ENCODE measurements around the gene PSMG2.

The PSMG2 gene

DNA sequence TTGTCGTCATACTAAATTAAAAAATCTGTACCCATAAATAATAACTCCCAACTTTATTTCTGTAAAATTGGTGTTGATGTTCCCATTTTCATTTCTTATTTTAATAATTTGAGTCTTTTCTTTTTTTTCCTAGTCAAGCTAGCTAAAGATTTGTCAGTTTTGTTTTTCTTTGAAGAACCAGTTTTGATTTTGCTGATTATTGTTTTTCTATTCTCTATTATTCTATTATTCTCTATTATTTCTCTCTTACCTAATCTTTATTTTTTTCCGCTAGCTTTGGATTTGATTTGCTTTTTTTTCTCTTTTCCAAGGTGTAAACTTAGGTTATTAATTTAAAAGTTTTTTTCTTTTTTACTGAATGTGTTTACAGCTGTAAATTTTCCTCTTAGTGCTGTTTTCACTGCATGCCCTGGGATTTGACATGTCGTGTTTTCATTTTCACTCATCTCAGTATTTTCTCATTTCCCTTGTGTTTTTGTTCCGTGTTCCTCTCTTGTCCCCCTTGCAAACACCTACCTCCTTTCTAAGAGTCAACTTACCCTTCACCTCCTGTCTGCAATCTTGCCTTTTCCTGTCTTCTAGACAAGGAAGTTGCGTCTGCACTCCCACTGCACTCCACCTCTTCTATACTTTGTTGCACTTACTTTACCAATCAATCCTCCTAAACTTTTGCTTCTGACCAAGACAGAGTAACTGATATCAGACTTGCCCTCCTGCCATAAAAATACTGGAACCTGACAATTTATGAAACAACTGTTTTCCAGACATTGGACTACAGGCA lies 18.8 kb downstream of the PSMG2 start:
- TF ChIP-seq, protein P1, sequence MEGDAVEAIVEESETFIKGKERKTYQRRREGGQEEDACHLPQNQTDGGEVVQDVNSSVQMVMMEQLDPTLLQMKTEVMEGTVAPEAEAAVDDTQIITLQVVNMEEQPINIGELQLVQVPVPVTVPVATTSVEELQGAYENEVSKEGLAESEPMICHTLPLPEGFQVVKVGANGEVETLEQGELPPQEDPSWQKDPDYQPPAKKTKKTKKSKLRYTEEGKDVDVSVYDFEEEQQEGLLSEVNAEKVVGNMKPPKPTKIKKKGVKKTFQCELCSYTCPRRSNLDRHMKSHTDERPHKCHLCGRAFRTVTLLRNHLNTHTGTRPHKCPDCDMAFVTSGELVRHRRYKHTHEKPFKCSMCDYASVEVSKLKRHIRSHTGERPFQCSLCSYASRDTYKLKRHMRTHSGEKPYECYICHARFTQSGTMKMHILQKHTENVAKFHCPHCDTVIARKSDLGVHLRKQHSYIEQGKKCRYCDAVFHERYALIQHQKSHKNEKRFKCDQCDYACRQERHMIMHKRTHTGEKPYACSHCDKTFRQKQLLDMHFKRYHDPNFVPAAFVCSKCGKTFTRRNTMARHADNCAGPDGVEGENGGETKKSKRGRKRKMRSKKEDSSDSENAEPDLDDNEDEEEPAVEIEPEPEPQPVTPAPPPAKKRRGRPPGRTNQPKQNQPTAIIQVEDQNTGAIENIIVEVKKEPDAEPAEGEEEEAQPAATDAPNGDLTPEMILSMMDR (IDR thresholded peaks at IDR 0.05; ENCODE audit: low read depth, low read length), result no peak

DNA sequence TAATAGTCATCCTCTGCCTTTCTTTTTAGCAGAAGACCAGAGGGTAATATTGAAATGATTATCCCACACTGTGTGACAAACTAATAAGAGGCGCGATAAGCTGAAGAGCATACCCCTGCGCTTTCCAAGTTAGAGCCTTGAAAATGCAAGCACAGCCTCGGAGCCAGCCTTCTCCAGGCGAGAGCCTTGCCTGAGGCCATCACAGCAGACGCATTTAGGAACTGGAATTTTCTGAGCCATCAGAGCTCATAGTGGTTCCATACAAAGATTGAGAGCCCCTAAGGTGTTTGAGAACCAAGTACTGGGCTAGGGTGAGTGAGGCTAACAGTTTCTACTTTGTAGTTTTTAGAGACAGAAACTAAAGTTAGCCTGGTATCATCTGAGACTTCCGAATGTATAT lies 19.9 kb downstream of the PSMG2 start:
- TF ChIP-seq, protein P1 (IDR thresholded peaks at IDR 0.05; ENCODE audit: low read depth, low read length), result no peak
- H3K4me3 ChIP-seq (replicated peaks in 1 of 2; ENCODE audit: low read depth in 2 of 2, low read length in 2 of 2), result no peak overlapping the region
- no peak for DNase-seq (ENCODE audit: low read depth in 2 of 2)

More for the DNA sequence above, 18.8 kb downstream of the PSMG2 start:
- no peak for DNase-seq (ENCODE audit: low read depth in 2 of 2)
- no peak overlapping the region for H3K4me3 ChIP-seq (replicated peaks in 1 of 2; ENCODE audit: low read depth in 2 of 2, low read length in 2 of 2)

DNA sequence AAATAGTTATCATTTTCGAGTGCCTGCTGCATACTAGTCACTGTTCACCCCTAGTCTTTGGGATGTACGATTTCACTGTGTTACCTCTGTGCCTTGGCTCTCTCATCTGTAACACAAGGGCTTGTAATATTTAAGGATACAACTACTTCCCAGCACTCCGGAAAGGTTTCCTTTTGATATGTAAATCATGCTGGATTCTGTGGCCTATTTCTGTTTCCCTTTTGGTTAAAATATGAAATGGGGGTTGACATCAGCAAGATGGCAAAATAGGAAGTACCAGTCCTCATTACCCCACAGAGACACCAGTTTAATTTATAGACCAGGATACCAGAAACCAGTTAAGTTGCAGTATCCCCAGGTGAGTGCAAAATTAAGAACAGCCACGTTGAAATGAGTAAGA lies 23.5 kb downstream of the PSMG2 start:
- no peak overlapping the region for H3K4me3 ChIP-seq (replicated peaks in 1 of 2; ENCODE audit: low read depth in 2 of 2, low read length in 2 of 2)

DNA sequence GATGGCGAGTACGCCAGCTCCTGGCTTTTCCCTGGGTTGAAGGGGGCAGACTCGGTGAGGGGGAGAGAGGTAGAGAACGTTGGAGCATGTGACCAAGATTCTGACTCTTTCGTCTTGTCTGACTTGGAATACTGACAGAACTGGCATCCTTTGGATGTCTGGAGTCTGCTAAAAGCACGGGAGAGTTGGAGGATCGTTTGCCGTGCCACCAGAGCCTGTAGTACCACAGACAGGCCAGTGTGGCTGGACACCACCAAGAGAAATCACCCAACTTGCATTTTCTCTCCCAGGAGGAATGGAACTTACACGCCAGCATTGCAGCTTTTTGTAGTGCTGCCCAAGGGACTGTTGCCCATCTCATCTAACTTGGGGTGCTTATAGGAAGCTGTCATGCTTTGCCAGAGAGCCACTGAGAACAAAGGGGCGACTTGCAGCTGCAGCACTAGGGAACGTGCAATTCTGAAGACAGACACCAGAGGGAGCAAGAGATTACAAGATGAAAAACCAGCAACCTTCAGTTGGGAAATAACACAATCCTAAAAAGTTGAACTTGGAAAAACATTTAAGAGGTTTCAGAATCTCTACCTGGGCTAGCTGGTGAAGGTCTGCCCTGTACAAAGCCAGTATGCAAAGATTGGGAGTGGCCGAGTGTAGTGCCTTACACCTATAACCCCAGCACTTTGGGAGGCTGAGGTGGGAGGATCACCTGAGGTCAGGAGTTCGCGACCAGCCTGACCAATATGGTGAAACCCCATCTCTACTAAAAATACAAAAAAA lies 24.1 kb downstream of the PSMG2 start:
- TF ChIP-seq, protein P1 (IDR thresholded peaks at IDR 0.05; ENCODE audit: low read depth, low read length), result peak; percentile 91
- H3K4me3 ChIP-seq (replicated peaks in 1 of 2; ENCODE audit: low read depth in 2 of 2, low read length in 2 of 2), result no peak overlapping the region
- DNase-seq (ENCODE audit: low read depth in 2 of 2), result peak; percentile 84 to 89

More for the DNA sequence above, 23.5 kb downstream of the PSMG2 start:
- DNase-seq (ENCODE audit: low read depth in 2 of 2), result no peak
- TF ChIP-seq, protein P1 (IDR thresholded peaks at IDR 0.05; ENCODE audit: low read depth, low read length), result no peak

DNA sequence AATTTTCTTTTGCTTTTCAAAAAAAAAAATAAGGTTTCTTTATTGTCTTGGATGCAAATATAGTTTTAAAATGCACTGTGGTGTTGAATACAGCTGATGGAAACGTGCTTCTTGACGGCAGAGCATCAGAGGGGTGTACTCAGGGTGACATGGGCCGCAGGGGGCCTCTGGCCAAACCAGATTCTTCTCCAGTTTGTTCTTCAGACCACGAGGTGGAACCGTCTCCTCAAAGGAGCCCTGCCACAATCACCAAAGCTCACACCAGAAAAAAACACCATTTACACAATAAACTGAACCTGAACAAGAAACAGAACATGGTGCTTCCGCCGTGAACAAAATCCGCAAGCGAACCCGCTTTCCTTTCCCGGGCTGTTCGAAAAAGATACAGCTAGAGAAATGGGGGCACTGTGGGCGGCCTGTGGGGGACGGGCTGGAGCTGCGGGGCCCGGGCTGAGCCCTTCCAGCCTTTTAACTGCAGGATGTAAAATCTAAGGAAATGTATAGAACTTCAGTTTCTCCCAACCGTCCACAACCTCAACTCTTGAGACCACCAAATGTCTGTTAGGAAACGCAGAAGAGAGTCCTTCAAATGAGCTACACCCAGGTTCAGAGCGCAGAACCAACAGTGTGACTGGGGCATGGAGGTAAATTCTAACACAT lies 34.5 kb downstream of the PSMG2 start:
- no peak for DNase-seq (ENCODE audit: low read depth in 2 of 2)
- H3K4me3 ChIP-seq (replicated peaks in 1 of 2; ENCODE audit: low read depth in 2 of 2, low read length in 2 of 2), result no peak overlapping the region
- TF ChIP-seq, protein P1 (IDR thresholded peaks at IDR 0.05; ENCODE audit: low read depth, low read length), result no peak

DNA sequence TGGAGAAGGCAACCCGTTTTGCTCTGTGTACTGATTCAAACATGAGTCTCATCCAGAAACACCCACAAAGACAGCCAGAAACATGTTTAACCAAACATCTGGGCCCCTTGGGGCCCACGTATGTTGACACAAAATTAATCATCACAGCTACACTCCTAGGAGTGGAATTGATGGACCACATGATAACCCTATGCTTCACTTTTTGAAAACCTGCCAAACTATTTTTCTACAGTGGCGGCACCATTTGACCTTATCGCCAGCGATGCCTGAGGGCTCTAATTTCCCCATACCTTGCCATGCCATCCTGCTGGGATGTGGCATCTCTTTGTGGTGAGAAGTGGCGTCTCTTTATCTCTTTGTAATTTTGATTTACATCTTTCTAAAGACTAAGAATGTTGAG lies 38.5 kb downstream of the PSMG2 start:
- no peak overlapping the region for H3K4me3 ChIP-seq (replicated peaks in 1 of 2; ENCODE audit: low read depth in 2 of 2, low read length in 2 of 2)
- TF ChIP-seq, protein P1 (IDR thresholded peaks at IDR 0.05; ENCODE audit: low read depth, low read length), result no peak
- peak; percentile 33 to 94 for DNase-seq (ENCODE audit: low read depth in 2 of 2)
